GM18498 (cell line): ENCODE measurements around the gene CRPPA.
A peak's percentile ranks its signal among the peaks of the same experiment; 100 is the strongest.
"Not testable (repeated sequence)": the region's sequence is repeated elsewhere in the genome, so short reads cannot be mapped to it uniquely, and the experiment has no call there.

ENCODE experiments used
- ATAC-seq: cut with Tn5 transposase; IDR thresholded peaks from one replicate; pipeline ENCODE4 v1.9.1; 2021; ENCODE audit warnings: mild to moderate bottlenecking, moderate library complexity; ENCODE audit not compliant: unreplicated experiment

CRPPA gene

GRCh38 chr7:16421333-16422102 lies at the start of gene CRPPA:
CRPPA (minus strand) TSS chr7:16421538; CDS start chr7:16421322, 216 bp downstream.
- peak; percentile 46 for ATAC-seq

- no peak for ATAC-seq
Measured at GRCh38 chr7:16465469-16466361, 44.4 kb upstream of the CRPPA start, which contains the start of gene SOSTDC1. SOSTDC1 (minus strand) TSS chr7:16465738; CDS start chr7:16465668, 70 bp downstream.

- no peak for ATAC-seq
Measured at GRCh38 chr7:16463949-16464715, 42.8 kb upstream of the CRPPA start.

- no peak for ATAC-seq
Measured at GRCh38 chr7:16463520-16463919, 42.2 kb upstream of the CRPPA start.

GRCh38 chr7:16462431-16462889 lies 41.1 kb upstream of the CRPPA start:
- no peak for ATAC-seq

GRCh38 chr7:16460789-16461493 lies 39.6 kb upstream of the CRPPA start:
- ATAC-seq: no peak

- not testable (repeated sequence) for ATAC-seq
Measured at GRCh38 chr7:16456303-16456702, 35.0 kb upstream of the CRPPA start.

- no peak for ATAC-seq
Measured at GRCh38 chr7:16455591-16455990, 34.3 kb upstream of the CRPPA start.

GRCh38 chr7:16450366-16450765 lies 29.0 kb upstream of the CRPPA start:
- no peak for ATAC-seq

- no peak for ATAC-seq
Measured at GRCh38 chr7:16447876-16448275, 26.5 kb upstream of the CRPPA start.

GRCh38 chr7:16446508-16446907 lies 25.2 kb upstream of the CRPPA start:
- ATAC-seq: no peak

GRCh38 chr7:16443871-16444270 lies 22.5 kb upstream of the CRPPA start:
- not testable (repeated sequence) for ATAC-seq

GRCh38 chr7:16438988-16439387 lies 17.6 kb upstream of the CRPPA start:
- ATAC-seq: no peak

- ATAC-seq: no peak
Measured at GRCh38 chr7:16436306-16436705, 15.0 kb upstream of the CRPPA start.

GRCh38 chr7:16433568-16434122 lies 12.3 kb upstream of the CRPPA start:
- ATAC-seq: no peak

- ATAC-seq: no peak
Measured at GRCh38 chr7:16432425-16432731, 11.0 kb upstream of the CRPPA start.

GRCh38 chr7:16431646-16432424 lies 10.5 kb upstream of the CRPPA start:
- ATAC-seq: no peak

GRCh38 chr7:16430133-16430532 lies 8.8 kb upstream of the CRPPA start:
- ATAC-seq: no peak

- no peak for ATAC-seq
Measured at GRCh38 chr7:16428672-16429071, 7.3 kb upstream of the CRPPA start.
